ENCODE measurements around the gene PGAM1.

PGAM1 gene

GRCh38 chr10:97481071-97481470 lies 55.1 kb downstream of the PGAM1 start:
- Histone ChIP-seq H3K27me3 (no peaks in the 10 kb centered on the region), H3K4me3 (no peak overlapping the region), H3K36me3 (peaks cover 36 to 72% (median 69%) of the 10 kb centered on the region in 3 donors), H3K27ac (no peak overlapping the region), H3K9me3 (no peaks in the 10 kb centered on the region), H3K4me1 (peaks cover 0 to 7% (median 0%) of the 10 kb centered on the region in 4 donors)
- TF ChIP-seq CTCF (IDR thresholded peaks at IDR 0.05): no peak
- intact Hi-C loops (cut with DNase I; ENCODE audit: low total_unique reads): no loop called here
- no peak for DNase-seq

GRCh38 chr10:97482381-97482780 lies 56.4 kb downstream of the PGAM1 start:
- DNase-seq: no peak
- Histone ChIP-seq H3K4me3 (no peak overlapping the region), H3K27me3 (no peaks in the 10 kb centered on the region), H3K4me1 (peaks cover 0 to 7% (median 0%) of the 10 kb centered on the region in 4 donors), H3K9me3 (no peaks in the 10 kb centered on the region), H3K27ac (no peak overlapping the region), H3K36me3 (peaks cover 23 to 59% (median 56%) of the 10 kb centered on the region in 3 donors)
- intact Hi-C loops (cut with DNase I; ENCODE audit: low total_unique reads): no loop called here
- TF ChIP-seq CTCF (IDR thresholded peaks at IDR 0.05): no peak

Measured in tibial artery (tissue), 4 donors.